GM23248 (cell line): ENCODE results near the gene CSMD2. TPM values are rescaled to one million over a fixed set of nuclear protein-coding genes. Genes with fewer than 3 reads are reported as not detected.

Experiments used
- DNase-seq: peaks from one replicate; pipeline ENCODE4 v3.0.0-alpha.2; 2015
- H2AFZ ChIP-seq: fragments of 200-600 bp; sonication (generic); 2 replicates; pipeline ENCODE4 v1.6.1; 2016; ENCODE audit warnings: antibody characterized with exemption
- H3F3A ChIP-seq: fragments of 200-600 bp; sonication (generic); 2 replicates; pipeline ENCODE4 v1.6.1; 2016; ENCODE audit warnings: mild to moderate bottlenecking, antibody characterized with exemption, mixed run types; ENCODE audit not compliant: insufficient read depth
- H3K27ac ChIP-seq: fragments of 200-600 bp; sonication (generic); 2 replicates; pipeline ENCODE4 v1.5.1; 2016; ENCODE audit warnings: mild to moderate bottlenecking
- H3K27me3 ChIP-seq: fragments of 200-600 bp; sonication (generic); replicated peaks from 2 replicates; pipeline ENCODE4 v1.6.1; 2016; ENCODE audit warnings: mild to moderate bottlenecking; ENCODE audit not compliant: insufficient read depth
- H3K36me3 ChIP-seq: fragments of 200-600 bp; sonication (generic); 2 replicates; pipeline ENCODE4 v1.6.1; 2016; ENCODE audit warnings: low read depth, mild to moderate bottlenecking
- H3K4me1 ChIP-seq: fragments of 200-600 bp; sonication (generic); 2 replicates; pipeline ENCODE4 v1.6.1; 2016; ENCODE audit warnings: mild to moderate bottlenecking; ENCODE audit not compliant: insufficient read depth
- H3K4me2 ChIP-seq: fragments of 200-600 bp; sonication (generic); one replicate; pipeline ENCODE4 v1.6.1; 2016; ENCODE audit warnings: mild to moderate bottlenecking; ENCODE audit not compliant: unreplicated experiment
- H3K4me3 ChIP-seq: fragments of 200-600 bp; sonication (generic); 2 replicates; pipeline ENCODE4 v1.5.1; 2016; ENCODE audit warnings: mild to moderate bottlenecking
- H3K79me2 ChIP-seq: fragments of 200-600 bp; sonication (generic); 2 replicates; pipeline ENCODE4 v1.6.1; 2016; ENCODE audit warnings: mild to moderate bottlenecking; ENCODE audit not compliant: insufficient read depth
- H3K9ac ChIP-seq: fragments of 200-600 bp; sonication (generic); 2 replicates; pipeline ENCODE4 v1.6.1; 2016; ENCODE audit warnings: mild to moderate bottlenecking
- H3K9me2 ChIP-seq: fragments of 200-600 bp; sonication (generic); 2 replicates; pipeline ENCODE4 v1.6.1; 2016; ENCODE audit warnings: mixed run types, mild to moderate bottlenecking, moderate library complexity; ENCODE audit not compliant: insufficient read depth
- H3K9me3 ChIP-seq: fragments of 200-600 bp; sonication (generic); one replicate; pipeline ENCODE4 v1.6.1; 2017; ENCODE audit warnings: low read depth
- H4K20me1 ChIP-seq: fragments of 200-600 bp; sonication (generic); 2 replicates; pipeline ENCODE4 v1.6.0; 2016; ENCODE audit not compliant: insufficient read depth
- EZH2 ChIP-seq: fragments of 200-600 bp; sonication (generic); IDR thresholded peaks from 2 replicates; pipeline ENCODE4 v1.6.1; 2018; ENCODE audit warnings: antibody characterized with exemption, mild to moderate bottlenecking; ENCODE audit not compliant: insufficient read depth, poor library complexity, severe bottlenecking
- EZH2phosphoT487 ChIP-seq: fragments of 200-600 bp; sonication (generic); IDR thresholded peaks from 2 replicates; pipeline ENCODE4 v1.6.1; 2018; ENCODE audit warnings: antibody characterized with exemption, moderate library complexity, mild to moderate bottlenecking, low read depth; ENCODE audit not compliant: insufficient read depth
- WGBS, 2 experiments: methylation state at CpG; one replicate each; pipeline ENCODE4 v1.1.6; 2015 to 2017; ENCODE audit warnings: low lambda C conversion rate in 2 of 2, low coverage in 1 of 2; ENCODE audit errors: missing lambda C conversion rate in 2 of 2; 5-methylcytosine and 5-hydroxymethylcytosine counted together
- in situ Hi-C: fragments of 300-500 bp; cut with MboI; formaldehyde crosslinking; loops from 2 replicates; pipeline ENCODE4 v1.15.0; 2020
- polyA plus RNA-seq: library from polyadenylated mRNA; unstranded; fragments of >200 nt; fragmentation: Nextera tagmentation; extraction: Ambion mirVana; gene quantifications from 2 replicates; pipeline ENCODE4 v1.2.1, GENCODE V29; 2016
- total RNA-seq: library from RNA; depleted of rRNA; stranded (reverse); fragments of >200 nt; shearing (Covaris generic); gene quantifications from 2 replicates; pipeline ENCODE4 v1.2.3, GENCODE V29; 2014

The CSMD2 gene
- total and polyA plus RNA-seq, 2 experiments from 2014 or later, result 4.5 to 7.1 TPM

DNA sequence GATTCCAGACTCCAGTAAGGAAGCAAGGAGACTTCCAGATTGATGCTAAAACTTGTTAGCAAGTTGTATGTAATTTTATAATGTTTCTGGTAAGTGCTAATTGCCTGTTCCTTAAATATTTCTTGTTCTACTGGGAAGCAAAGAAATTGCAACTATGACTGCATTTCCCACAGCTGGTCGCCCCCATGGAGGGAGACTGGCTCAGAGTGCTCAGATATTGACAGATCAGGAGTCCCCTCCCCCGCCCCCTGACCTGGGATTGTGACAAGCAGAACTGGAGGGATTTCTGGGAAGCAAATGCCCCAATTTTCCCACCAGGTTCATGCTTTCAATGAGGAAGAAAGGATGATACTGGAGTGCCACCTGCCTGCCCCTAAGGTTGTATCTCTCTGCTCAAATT lies 383.4 kb downstream of the CSMD2 start:
- Histone ChIP-seq H3K27ac (no peak overlapping the region), H3K9ac (no peak overlapping the region), H3K9me2 (no peaks in the 10 kb centered on the region), H2AFZ (no peak overlapping the region), H3F3A (no peaks in the 10 kb centered on the region), H3K9me3 (no peaks in the 10 kb centered on the region), H3K4me2 (no peak overlapping the region), H3K27me3 (no peaks in the 10 kb centered on the region), H4K20me1 (no peaks in the 10 kb centered on the region), H3K4me3 (no peak overlapping the region), H3K79me2 (no peaks in the 10 kb centered on the region), H3K4me1 (no peaks in the 10 kb centered on the region), H3K36me3 (no peaks in the 10 kb centered on the region)
- in situ Hi-C loops, result no loop called here
- DNase-seq, result no peak
- 91 to 96% methylated on average over 2 of the region's 2 CpGs for WGBS, 2 experiments
- TF ChIP-seq EZH2phosphoT487, result no peak
- TF ChIP-seq EZH2, result no peak

DNA sequence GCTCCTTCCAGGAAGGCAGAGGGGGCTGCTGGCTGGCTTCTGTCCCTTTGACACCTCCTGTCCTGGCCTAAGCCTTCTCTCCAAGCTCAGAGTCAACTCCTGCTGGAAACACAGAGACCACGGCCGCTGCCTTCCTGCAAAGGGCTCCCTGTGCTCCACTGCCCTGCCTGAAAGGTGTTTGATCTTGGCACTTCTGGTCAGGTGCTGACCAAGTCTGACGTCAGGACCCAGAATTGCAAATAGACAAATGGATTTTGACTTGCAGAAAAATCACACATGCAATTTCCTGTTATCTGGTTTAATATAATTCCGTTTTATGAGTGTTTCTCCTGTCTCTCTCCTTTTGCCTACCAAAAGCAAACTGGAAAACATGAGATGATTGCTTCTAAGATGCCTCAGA lies 387.7 kb downstream of the CSMD2 start:
- Histone ChIP-seq H3K9me3 (no peaks in the 10 kb centered on the region), H3K4me1 (no peaks in the 10 kb centered on the region), H3K27ac (no peak overlapping the region), H3F3A (no peaks in the 10 kb centered on the region), H3K36me3 (no peaks in the 10 kb centered on the region), H3K27me3 (no peaks in the 10 kb centered on the region), H3K4me2 (no peak overlapping the region), H3K4me3 (no peak overlapping the region), H4K20me1 (no peaks in the 10 kb centered on the region), H3K9me2 (no peaks in the 10 kb centered on the region), H2AFZ (no peak overlapping the region), H3K79me2 (no peaks in the 10 kb centered on the region), H3K9ac (no peak overlapping the region)
- WGBS, 2 experiments, result 86 to 91% methylated on average over 4 of the region's 4 CpGs
- TF ChIP-seq EZH2, result no peak
- TF ChIP-seq EZH2phosphoT487, result no peak
- no peak for DNase-seq
- in situ Hi-C loops, result no loop called here

DNA sequence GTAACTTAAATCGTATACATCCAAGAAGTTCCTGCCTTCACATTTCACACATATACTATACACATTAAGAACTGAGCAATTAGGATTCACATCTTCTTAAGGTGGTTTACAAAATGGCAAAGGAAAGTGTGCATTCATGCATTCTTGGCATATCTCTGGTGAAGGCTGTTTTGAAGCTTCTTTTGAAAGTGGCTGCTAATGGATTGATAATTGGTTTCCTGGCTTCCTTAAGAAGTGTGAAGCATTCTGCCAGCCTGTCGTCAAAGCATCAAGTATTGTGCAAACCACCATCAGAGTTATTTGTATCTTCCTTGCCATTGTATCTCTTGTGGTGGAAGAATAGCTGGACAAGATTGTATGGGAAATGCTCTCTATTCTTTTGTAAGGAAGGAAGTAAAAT lies 396.2 kb downstream of the CSMD2 start:
- H3K36me3 ChIP-seq, result no peaks in the 10 kb centered on the region
- no peaks in the 10 kb centered on the region for H3K79me2 ChIP-seq
- in situ Hi-C loops, result no loop called here
- H3K27ac ChIP-seq, result no peak overlapping the region
- H2AFZ ChIP-seq, result no peak overlapping the region
- H3K9ac ChIP-seq, result no peak overlapping the region
- H3K4me2 ChIP-seq, result no peak overlapping the region
- peaks cover 3% of the 10 kb centered on the region for H3K4me1 ChIP-seq
- no peaks in the 10 kb centered on the region for H3K9me3 ChIP-seq
- no peak for DNase-seq
- peaks cover 14% of the 10 kb centered on the region for H3F3A ChIP-seq
- TF ChIP-seq EZH2, result no peak
- TF ChIP-seq EZH2phosphoT487, result no peak
- no peaks in the 10 kb centered on the region for H3K9me2 ChIP-seq
- no peaks in the 10 kb centered on the region for H3K27me3 ChIP-seq
- 59 to 62% methylated on average over 2 of the region's 2 CpGs for WGBS, 2 experiments
- no peak overlapping the region for H3K4me3 ChIP-seq
- no peaks in the 10 kb centered on the region for H4K20me1 ChIP-seq

DNA sequence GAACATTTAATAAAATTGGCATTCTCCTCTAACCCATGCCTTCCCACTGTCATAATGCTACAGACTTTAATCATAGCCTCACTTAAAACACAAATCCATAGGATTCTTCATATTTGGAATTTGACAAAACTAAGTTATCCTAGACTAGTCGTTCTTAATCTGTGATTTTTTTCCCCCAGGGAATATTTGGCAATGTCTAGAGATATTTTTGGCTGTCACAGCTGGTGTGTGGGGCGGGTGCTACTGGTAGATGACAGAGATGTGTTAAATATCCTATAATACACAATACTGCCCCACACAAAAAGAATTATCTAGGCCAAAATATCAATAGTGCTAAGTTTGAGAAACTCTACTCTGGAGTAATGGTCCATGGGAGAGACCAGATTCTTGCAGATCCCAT lies 396.9 kb downstream of the CSMD2 start:
- DNase-seq, result no peak
- peaks cover 10% of the 10 kb centered on the region for H3K4me1 ChIP-seq
- in situ Hi-C loops, result no loop called here
- no peak overlapping the region for H3K27ac ChIP-seq
- no peaks in the 10 kb centered on the region for H3K9me2 ChIP-seq
- no peak overlapping the region for H3K9ac ChIP-seq
- no peaks in the 10 kb centered on the region for H3K27me3 ChIP-seq
- TF ChIP-seq EZH2phosphoT487 (no peak), EZH2 (no peak)
- peaks cover 20% of the 10 kb centered on the region for H3F3A ChIP-seq
- H3K36me3 ChIP-seq, result no peaks in the 10 kb centered on the region
- no peak overlapping the region for H3K4me3 ChIP-seq
- H4K20me1 ChIP-seq, result no peaks in the 10 kb centered on the region
- H3K79me2 ChIP-seq, result no peaks in the 10 kb centered on the region
- H3K9me3 ChIP-seq, result no peaks in the 10 kb centered on the region
- H3K4me2 ChIP-seq, result no peak overlapping the region
- no peak overlapping the region for H2AFZ ChIP-seq
- 64 to 69% methylated on average over 2 of the region's 2 CpGs for WGBS, 2 experiments

DNA sequence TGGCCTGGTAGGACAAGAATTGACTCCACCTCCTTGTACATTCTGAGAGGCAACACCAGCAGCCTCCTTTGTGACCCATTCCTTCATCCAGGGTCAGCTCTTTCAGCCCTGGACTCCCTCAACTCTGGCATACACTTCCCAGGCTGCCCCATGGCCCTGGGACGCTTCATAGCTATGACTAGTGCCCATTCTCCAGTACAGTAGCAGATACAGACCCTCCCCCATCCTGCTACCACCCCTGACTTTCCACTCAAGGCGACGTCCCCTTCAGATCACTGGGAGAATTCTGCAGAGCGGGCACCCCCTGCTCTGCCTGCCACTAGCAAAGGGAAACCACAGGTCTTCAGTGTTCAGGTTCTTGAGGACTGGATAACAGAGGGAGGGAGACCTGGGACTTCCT lies 400.9 kb downstream of the CSMD2 start:
- Histone ChIP-seq H3K9ac (no peak overlapping the region), H3K79me2 (no peaks in the 10 kb centered on the region), H3K4me3 (no peak overlapping the region), H3K4me2 (peak overlapping the region; percentile 46), H3F3A (peaks cover 45% of the 10 kb centered on the region), H2AFZ (no peak overlapping the region), H4K20me1 (no peaks in the 10 kb centered on the region), H3K36me3 (no peaks in the 10 kb centered on the region), H3K9me2 (no peaks in the 10 kb centered on the region), H3K4me1 (peaks cover 27% of the 10 kb centered on the region), H3K27ac (peak overlapping the region; percentile 72), H3K9me3 (no peaks in the 10 kb centered on the region), H3K27me3 (no peaks in the 10 kb centered on the region)
- in situ Hi-C loops, result no loop called here
- no peak for DNase-seq
- TF ChIP-seq EZH2phosphoT487, result no peak
- no peak for TF ChIP-seq EZH2
- 95 to 100% methylated on average over 4 of the region's 4 CpGs for WGBS, 2 experiments
